ENCODE results near the gene VWA3A.

DNA sequence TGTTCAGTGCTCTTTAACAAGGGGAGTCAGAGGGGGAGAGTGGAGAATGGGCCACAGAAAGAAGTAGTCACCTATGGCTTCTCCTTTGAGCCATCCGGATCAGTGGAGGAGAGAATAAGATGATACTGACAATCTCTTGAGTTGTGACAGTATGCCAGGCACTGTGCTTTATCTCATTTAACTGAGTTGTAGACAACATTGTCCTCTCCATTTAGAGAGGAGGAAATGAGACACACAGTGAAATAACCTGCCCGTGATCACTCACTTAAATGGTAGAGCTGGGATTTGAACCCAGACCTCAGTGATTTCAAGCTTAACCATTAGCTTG, 95.9 kb downstream of the VWA3A start:
- TF ChIP-seq, protein P1, sequence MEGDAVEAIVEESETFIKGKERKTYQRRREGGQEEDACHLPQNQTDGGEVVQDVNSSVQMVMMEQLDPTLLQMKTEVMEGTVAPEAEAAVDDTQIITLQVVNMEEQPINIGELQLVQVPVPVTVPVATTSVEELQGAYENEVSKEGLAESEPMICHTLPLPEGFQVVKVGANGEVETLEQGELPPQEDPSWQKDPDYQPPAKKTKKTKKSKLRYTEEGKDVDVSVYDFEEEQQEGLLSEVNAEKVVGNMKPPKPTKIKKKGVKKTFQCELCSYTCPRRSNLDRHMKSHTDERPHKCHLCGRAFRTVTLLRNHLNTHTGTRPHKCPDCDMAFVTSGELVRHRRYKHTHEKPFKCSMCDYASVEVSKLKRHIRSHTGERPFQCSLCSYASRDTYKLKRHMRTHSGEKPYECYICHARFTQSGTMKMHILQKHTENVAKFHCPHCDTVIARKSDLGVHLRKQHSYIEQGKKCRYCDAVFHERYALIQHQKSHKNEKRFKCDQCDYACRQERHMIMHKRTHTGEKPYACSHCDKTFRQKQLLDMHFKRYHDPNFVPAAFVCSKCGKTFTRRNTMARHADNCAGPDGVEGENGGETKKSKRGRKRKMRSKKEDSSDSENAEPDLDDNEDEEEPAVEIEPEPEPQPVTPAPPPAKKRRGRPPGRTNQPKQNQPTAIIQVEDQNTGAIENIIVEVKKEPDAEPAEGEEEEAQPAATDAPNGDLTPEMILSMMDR (conservative IDR thresholded peaks at IDR 0.05; ENCODE audit: low read depth, low read length) = no peak
- no peak for TF ChIP-seq EZH2 (IDR thresholded peaks at IDR 0.05; ENCODE audit: low read length, unreplicated experiment)
